WERI-Rb-1 (cell line): ENCODE measurements around the gene TACR1.

Experiments
- DNase-seq: peaks from one replicate; pipeline ENCODE4 v3.0.0-alpha.2; 2020
- H3K27ac ChIP-seq: fragments of 250-450 bp; sonication (Bioruptor Pico); 2 replicates; pipeline ENCODE4 v1.5.1; 2020; ENCODE audit warnings: mild to moderate bottlenecking, moderate library complexity
- H3K27me3 ChIP-seq: fragments of 250-450 bp; sonication (Bioruptor Pico); 2 replicates; pipeline ENCODE4 v1.5.1; 2021; ENCODE audit warnings: mild to moderate bottlenecking, low read depth, moderate library complexity; ENCODE audit not compliant: insufficient read depth, severe bottlenecking
- H3K36me3 ChIP-seq: fragments of 250-450 bp; sonication (Bioruptor Pico); 2 replicates; pipeline ENCODE4 v1.5.1; 2020; ENCODE audit warnings: mild to moderate bottlenecking, moderate library complexity
- H3K4me3 ChIP-seq: 2 replicates; pipeline ENCODE4 v1.5.1; 2011; ENCODE audit warnings: low read depth, mild to moderate bottlenecking, control low read depth, low read length
- H3K9me3 ChIP-seq: fragments of 250-450 bp; sonication (Bioruptor Pico); 2 replicates; pipeline ENCODE4 v1.5.1; 2021; ENCODE audit warnings: mild to moderate bottlenecking, moderate library complexity; ENCODE audit not compliant: severe bottlenecking
- CTCF ChIP-seq: IDR thresholded peaks from 2 replicates; pipeline ENCODE4 v1.5.1; 2011; ENCODE audit warnings: low read depth, mild to moderate bottlenecking, control low read depth, inconsistent platforms, low read length

TACR1 gene

DNA sequence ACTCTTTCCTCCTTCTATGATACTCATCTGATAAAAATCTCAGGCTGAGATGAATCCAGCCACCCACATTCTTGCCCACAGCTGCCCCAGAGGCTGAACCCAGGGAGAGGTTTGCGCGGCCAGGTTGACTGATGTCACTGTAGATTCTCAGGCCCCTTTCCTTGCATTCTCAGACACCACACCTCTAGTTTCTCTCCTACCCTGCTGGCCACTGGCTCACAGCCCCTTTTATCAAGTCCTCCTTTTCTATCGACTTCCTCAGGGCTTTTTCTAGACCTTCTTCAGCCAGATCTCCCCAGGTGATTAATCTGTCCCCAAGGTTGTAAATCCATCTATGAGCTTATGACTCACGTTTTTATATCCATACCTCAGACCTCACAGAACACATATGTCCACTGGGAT, 99.8 kb downstream of the TACR1 start:
- no peak overlapping the region for H3K4me3 ChIP-seq
- no peak overlapping the region for H3K27ac ChIP-seq
- H3K9me3 ChIP-seq, result peaks cover 4% of the 10 kb centered on the region
- DNase-seq, result no peak
- H3K36me3 ChIP-seq, result no peaks in the 10 kb centered on the region
- H3K27me3 ChIP-seq, result peaks cover 27% of the 10 kb centered on the region
- no peak for TF ChIP-seq CTCF

GRCh38 chr2:75098856-75099255, 100.5 kb downstream of the TACR1 start:
- no peaks in the 10 kb centered on the region for H3K36me3 ChIP-seq
- H3K9me3 ChIP-seq, result peaks cover 4% of the 10 kb centered on the region
- peak; percentile 26 for DNase-seq
- H3K27me3 ChIP-seq, result peaks cover 33% of the 10 kb centered on the region
- TF ChIP-seq CTCF, result peak; percentile 61
- H3K4me3 ChIP-seq, result no peak overlapping the region
- H3K27ac ChIP-seq, result no peak overlapping the region

DNA sequence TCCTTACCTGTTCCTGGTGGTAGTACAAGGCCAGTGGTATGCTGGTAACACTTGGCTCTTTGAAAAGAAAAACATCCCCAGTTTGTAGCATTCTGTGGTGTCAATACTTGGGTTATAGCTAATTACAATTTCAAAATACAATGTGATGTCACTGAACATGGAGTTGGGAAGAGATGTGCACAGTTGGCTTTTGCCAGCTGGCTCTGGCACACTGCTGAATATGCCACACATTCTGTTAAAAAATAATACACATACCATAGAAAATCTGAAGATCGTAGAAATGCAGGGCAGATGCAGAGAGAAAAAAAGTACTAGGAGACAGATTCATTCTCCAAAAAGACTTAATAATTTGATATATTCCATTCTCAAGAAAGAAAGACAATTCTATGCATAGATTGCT, 101.5 kb downstream of the TACR1 start:
- TF ChIP-seq CTCF, result no peak
- DNase-seq, result no peak
- Histone ChIP-seq H3K27ac (no peak overlapping the region), H3K36me3 (no peaks in the 10 kb centered on the region), H3K4me3 (no peak overlapping the region), H3K27me3 (peaks cover 34% of the 10 kb centered on the region), H3K9me3 (peaks cover 4% of the 10 kb centered on the region)

- H3K27ac ChIP-seq, result no peak overlapping the region
- DNase-seq, result no peak
- H3K4me3 ChIP-seq, result no peak overlapping the region
- no peaks in the 10 kb centered on the region for H3K36me3 ChIP-seq
- no peaks in the 10 kb centered on the region for H3K9me3 ChIP-seq
- peaks cover 38% of the 10 kb centered on the region for H3K27me3 ChIP-seq
- TF ChIP-seq CTCF, result no peak
These were observed 104.9 kb downstream of the TACR1 start for GRCh38 chr2:75094405-75094804.

DNA sequence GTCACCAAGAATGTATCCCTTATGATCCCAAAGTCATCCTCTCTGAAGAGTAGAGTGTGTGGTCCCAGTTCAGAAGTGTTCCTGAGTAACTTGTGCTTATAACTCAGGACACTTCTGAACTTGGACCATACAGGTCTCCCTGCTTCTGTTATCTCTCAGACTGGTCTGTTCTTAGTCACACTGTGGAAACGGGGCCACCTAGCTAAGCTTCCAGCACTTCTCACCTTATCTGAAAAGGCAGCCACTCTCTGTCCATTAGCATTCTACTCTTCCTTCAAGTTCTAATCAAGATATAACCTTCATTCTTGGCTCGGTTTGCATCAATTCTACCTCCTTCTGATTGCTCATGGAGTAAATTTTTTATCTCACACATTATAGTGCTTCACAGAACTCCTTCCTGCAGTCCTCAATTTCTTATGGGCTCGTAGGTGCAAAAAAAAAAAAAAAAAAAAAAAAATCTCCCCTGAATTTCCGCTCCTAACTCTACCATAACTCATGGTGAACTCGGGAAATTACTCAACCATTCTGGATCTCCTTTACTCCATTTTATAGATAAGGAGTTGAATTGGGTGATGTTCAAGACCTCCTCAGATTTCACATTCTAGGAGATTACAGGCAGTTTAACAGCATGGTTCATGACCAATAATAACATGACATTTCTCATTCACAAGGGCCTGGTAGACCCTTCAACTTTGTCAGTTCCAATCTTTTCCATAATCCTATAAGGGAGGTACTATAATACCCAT, 108.4 kb downstream of the TACR1 start:
- no peaks in the 10 kb centered on the region for H3K9me3 ChIP-seq
- no peak overlapping the region for H3K27ac ChIP-seq
- H3K36me3 ChIP-seq, result no peaks in the 10 kb centered on the region
- H3K4me3 ChIP-seq, result no peak overlapping the region
- H3K27me3 ChIP-seq, result peaks cover 29% of the 10 kb centered on the region
- DNase-seq, result no peak
- no peak for TF ChIP-seq CTCF

GRCh38 chr2:75089471-75089870, 109.8 kb downstream of the TACR1 start:
- no peak overlapping the region for H3K27ac ChIP-seq
- no peak overlapping the region for H3K4me3 ChIP-seq
- H3K27me3 ChIP-seq, result peaks cover 28% of the 10 kb centered on the region
- H3K9me3 ChIP-seq, result no peaks in the 10 kb centered on the region
- no peak for DNase-seq
- H3K36me3 ChIP-seq, result no peaks in the 10 kb centered on the region
- no peak for TF ChIP-seq CTCF
